GM23338 (cell line): Measurements from ENCODE around the gene PCDHGA1. TPM values are rescaled to one million over a fixed set of nuclear protein-coding genes. Genes with fewer than 3 reads are reported as not detected.

Source experiments
- ATAC-seq: fragments of 200-7000 bp; cut with Tn5 transposase; 3 replicates; pipeline ENCODE4 v1.9.1; 2020
- DNase-seq: peaks from one replicate; pipeline ENCODE4 v3.0.0-alpha.2; 2015; ENCODE audit warnings: low spot score
- H2AFZ ChIP-seq: fragments of 200-600 bp; sonication (generic); 2 replicates; pipeline ENCODE4 v1.8.0; 2016; ENCODE audit warnings: antibody characterized with exemption, mild to moderate bottlenecking, moderate library complexity
- H3F3A ChIP-seq: fragments of 200-600 bp; sonication (generic); replicated peaks from 2 replicates; pipeline ENCODE4 v1.8.0; 2017; ENCODE audit warnings: antibody characterized with exemption, mixed run types, low read depth
- H3K27ac ChIP-seq: fragments of 200-600 bp; sonication (generic); 2 replicates; pipeline ENCODE4 v1.6.1; 2016; ENCODE audit warnings: low read depth
- H3K27me3 ChIP-seq: fragments of 200-600 bp; sonication (generic); 2 replicates; pipeline ENCODE4 v1.8.0; 2016; ENCODE audit warnings: mild to moderate bottlenecking, mixed run types, moderate library complexity; ENCODE audit not compliant: insufficient read depth
- H3K36me3 ChIP-seq: fragments of 200-600 bp; sonication (generic); 2 replicates; pipeline ENCODE4 v1.8.0; 2016; ENCODE audit warnings: mild to moderate bottlenecking; ENCODE audit not compliant: insufficient read depth
- H3K4me1 ChIP-seq: fragments of 200-600 bp; sonication (generic); 2 replicates; pipeline ENCODE4 v1.8.0; 2016; ENCODE audit warnings: mild to moderate bottlenecking, moderate library complexity; ENCODE audit not compliant: insufficient read depth
- H3K4me2 ChIP-seq: fragments of 200-600 bp; sonication (generic); 2 replicates; pipeline ENCODE4 v1.7.1; 2017; ENCODE audit warnings: mixed run types
- H3K4me3 ChIP-seq: fragments of 200-600 bp; sonication (generic); 2 replicates; pipeline ENCODE4 v1.6.1; 2016; ENCODE audit warnings: mixed run types
- H3K79me2 ChIP-seq: fragments of 200-600 bp; sonication (generic); replicated peaks from 2 replicates; pipeline ENCODE4 v1.8.0; 2017; ENCODE audit warnings: mild to moderate bottlenecking; ENCODE audit not compliant: insufficient read depth
- H3K9me2 ChIP-seq: fragments of 200-600 bp; sonication (generic); 2 replicates; pipeline ENCODE4 v1.8.0; 2017; ENCODE audit not compliant: insufficient read depth
- H4K20me1 ChIP-seq: fragments of 200-600 bp; sonication (generic); replicated peaks from 2 replicates; pipeline ENCODE4 v1.8.0; 2017; ENCODE audit warnings: mild to moderate bottlenecking; ENCODE audit not compliant: insufficient read depth
- H3K27ac Mint-ChIP-seq: 2 replicates; pipeline ENCODE4 v1.8.0; 2020; ENCODE audit warnings: inconsistent platforms, mild to moderate bottlenecking, moderate library complexity, mixed read lengths
- H3K27me3 Mint-ChIP-seq: 3 replicates; pipeline ENCODE4 v1.8.0; 2022; ENCODE audit warnings: low read depth, mild to moderate bottlenecking, moderate library complexity, mixed read lengths, inconsistent platforms; ENCODE audit not compliant: insufficient read depth, poor library complexity
- H3K36me3 Mint-ChIP-seq: 3 replicates; pipeline ENCODE4 v1.8.0; 2021; ENCODE audit warnings: low read depth, mild to moderate bottlenecking, inconsistent platforms, moderate library complexity, mixed read lengths
- H3K4me1 Mint-ChIP-seq: 3 replicates; pipeline ENCODE4 v1.8.0; 2020; ENCODE audit warnings: mild to moderate bottlenecking, inconsistent platforms, mixed read lengths
- H3K4me3 Mint-ChIP-seq: 3 replicates; pipeline ENCODE4 v1.8.0; 2021; ENCODE audit warnings: moderate library complexity, mild to moderate bottlenecking, inconsistent platforms, mixed read lengths
- H3K9me3 Mint-ChIP-seq: 3 replicates; pipeline ENCODE4 v1.8.0; 2020; ENCODE audit warnings: moderate library complexity, mild to moderate bottlenecking, inconsistent platforms, mixed read lengths
- CREB1 ChIP-seq: fragments of 250-450 bp; sonication (Bioruptor Pico); IDR thresholded peaks from 2 replicates; pipeline ENCODE4 v1.5.0; 2020; ENCODE audit warnings: low read depth, mild to moderate bottlenecking, moderate library complexity
- CTCF ChIP-seq, 2 experiments: fragments of 200-600 bp in 1 of 2; sonication (generic) in 1 of 2; conservative IDR thresholded peaks; 2 replicates each; pipeline versions ENCODE4 v1.5.1 to v1.6.1; 2016 to 2017; ENCODE audit warnings: antibody characterized with exemption in 2 of 2, low read depth in 2 of 2, mild to moderate bottlenecking in 2 of 2, moderate library complexity in 1 of 2
- ETS1 ChIP-seq: IDR thresholded peaks from 2 replicates; pipeline ENCODE4 v1.6.1; 2016; ENCODE audit warnings: antibody characterized with exemption
- EZH2 ChIP-seq: fragments of 200-600 bp; sonication (generic); IDR thresholded peaks from one replicate; pipeline ENCODE4 v1.8.0; 2017; ENCODE audit warnings: antibody characterized with exemption, mild to moderate bottlenecking, low read depth; ENCODE audit not compliant: unreplicated experiment
- EZH2phosphoT487 ChIP-seq: fragments of 200-600 bp; sonication (generic); IDR thresholded peaks from one replicate; pipeline ENCODE4 v1.8.1; 2018; ENCODE audit warnings: antibody characterized with exemption; ENCODE audit not compliant: unreplicated experiment
- JUNB ChIP-seq: IDR thresholded peaks from one replicate; pipeline ENCODE4 v1.6.1; 2016; ENCODE audit warnings: antibody characterized with exemption; ENCODE audit not compliant: unreplicated experiment
- NANOG ChIP-seq: IDR thresholded peaks from 2 replicates; pipeline ENCODE4 v1.6.1; 2016; ENCODE audit warnings: antibody characterized with exemption, borderline replicate concordance
- POLR2AphosphoS5 ChIP-seq: IDR thresholded peaks from 2 replicates; pipeline ENCODE4 v1.6.1; 2016; ENCODE audit warnings: antibody characterized with exemption, low read depth
- REST ChIP-seq: IDR thresholded peaks from one replicate; pipeline ENCODE4 v1.6.1; 2018; ENCODE audit warnings: antibody characterized with exemption; ENCODE audit not compliant: unreplicated experiment
- STAT1 ChIP-seq: IDR thresholded peaks from one replicate; pipeline ENCODE4 v1.6.1; 2016; ENCODE audit warnings: antibody characterized with exemption; ENCODE audit not compliant: unreplicated experiment
- ZNF114 ChIP-seq: fragments of 250-450 bp; sonication (Bioruptor Pico); IDR thresholded peaks from 2 replicates; pipeline ENCODE4 v1.5.0; 2020; ENCODE audit warnings: mild to moderate bottlenecking, moderate library complexity
- ZNF331 ChIP-seq: fragments of 250-450 bp; sonication (Bioruptor Pico); IDR thresholded peaks from 2 replicates; pipeline ENCODE4 v1.5.0; 2020; ENCODE audit warnings: low read depth, mild to moderate bottlenecking, moderate library complexity
- ZNF462 ChIP-seq: fragments of 250-450 bp; sonication (Bioruptor Pico); IDR thresholded peaks from 2 replicates; pipeline ENCODE4 v1.5.0; 2020; ENCODE audit warnings: mild to moderate bottlenecking, moderate library complexity
- polyA plus RNA-seq: library from polyadenylated mRNA; unstranded; fragments of >200 nt; fragmentation: Nextera tagmentation; extraction: Ambion mirVana; gene quantifications from 2 replicates; pipeline ENCODE4 v1.2.1, GENCODE V29; 2016
- total RNA-seq: library from RNA; depleted of rRNA; stranded (reverse); fragments of >200 nt; shearing (Covaris generic); gene quantifications from 2 replicates; pipeline ENCODE4 v1.2.3, GENCODE V29; 2014

Gene PCDHGA1
- total and polyA plus RNA-seq, 2 experiments from 2014 or later, result 0.39 to 1.7 TPM

- no peak for TF ChIP-seq STAT1
Observed at GRCh38 chr5:141529873-141530272, 199.6 kb downstream of the PCDHGA1 start (continued).

GRCh38 chr5:141532726-141533125, 202.4 kb downstream of the PCDHGA1 start:
- no peaks in the 10 kb centered on the region for H3K9me3 Mint-ChIP-seq
- no peak for DNase-seq
- Histone ChIP-seq H4K20me1 (no peaks in the 10 kb centered on the region; the same call in 1 of the 2 replicates), H3K27me3 (no peaks in the 10 kb centered on the region), H3K4me3 (no peak overlapping the region), H3K9me2 (no peaks in the 10 kb centered on the region), H3K4me2 (no peak overlapping the region), H3K4me1 (no peaks in the 10 kb centered on the region), H3K79me2 (no peaks in the 10 kb centered on the region; the same call in 1 of the 2 replicates), H3K36me3 (peaks cover 20% of the 10 kb centered on the region), H3K27ac (no peak overlapping the region), H3F3A (no peaks in the 10 kb centered on the region), H2AFZ (no peak overlapping the region)
- H3K36me3 Mint-ChIP-seq, result peaks cover 26% of the 10 kb centered on the region
- ATAC-seq, result no peak
- H3K27ac Mint-ChIP-seq, result no peak overlapping the region
- H3K4me3 Mint-ChIP-seq, result no peak overlapping the region
- no peaks in the 10 kb centered on the region for H3K4me1 Mint-ChIP-seq
- TF ChIP-seq ETS1 (no peak), ZNF331 (no peak), EZH2phosphoT487 (no peak), STAT1 (no peak), CTCF (conservative IDR thresholded peaks at IDR 0.05; ENCODE audit: low read depth in 2 of 2) (no peak), REST (no peak), EZH2 (no peak), JUNB (no peak), CREB1 (CRISPR knock-in tag) (no peak), ZNF114 (no peak), POLR2AphosphoS5 (no peak), ZNF462 (CRISPR knock-in tag) (no peak), NANOG (no peak)
- H3K27me3 Mint-ChIP-seq, result no peaks in the 10 kb centered on the region
